A172 (cell line): ENCODE results near the gene SLC8A2. TPM values are rescaled to one million over a fixed set of nuclear protein-coding genes. Genes with fewer than 3 reads are reported as not detected.
"Not testable (repeated sequence)": the region's sequence is repeated elsewhere in the genome, so short reads cannot be mapped to it uniquely, and the experiment has no call there.

Source experiments
- DNase-seq: peaks from one replicate; pipeline ENCODE4 v3.0.0-alpha.2; 2015; ENCODE audit warnings: low spot score
- total RNA-seq: library from RNA; depleted of rRNA; stranded (reverse); fragments of >200 nt; shearing (Covaris generic); gene quantifications from 2 replicates; pipeline ENCODE4 v1.2.3, GENCODE V29; 2014

Gene SLC8A2
- total RNA-seq, 1 experiment from 2014 or later, result not detected

DNA sequence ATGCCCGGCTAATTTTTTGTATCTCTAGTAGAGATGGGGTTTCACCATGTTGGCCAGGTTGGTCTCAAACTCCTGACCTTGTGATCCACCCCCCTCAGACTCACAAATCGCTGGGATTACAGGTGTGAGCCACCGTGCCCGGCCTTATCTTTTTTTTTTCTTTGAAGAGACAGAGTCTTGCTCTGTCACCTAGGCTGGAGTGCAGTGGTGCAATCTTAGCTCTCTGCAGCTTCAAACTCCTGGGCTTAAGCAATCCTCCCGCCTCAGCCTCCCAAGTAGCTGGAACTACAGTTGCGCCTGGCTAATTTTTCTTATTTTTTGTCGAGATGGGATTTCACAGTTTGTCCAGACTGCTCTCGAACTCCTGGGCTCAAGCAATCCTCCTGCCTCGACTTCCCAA lies 60.0 kb downstream of the SLC8A2 start:
- not testable (repeated sequence) for DNase-seq

DNA sequence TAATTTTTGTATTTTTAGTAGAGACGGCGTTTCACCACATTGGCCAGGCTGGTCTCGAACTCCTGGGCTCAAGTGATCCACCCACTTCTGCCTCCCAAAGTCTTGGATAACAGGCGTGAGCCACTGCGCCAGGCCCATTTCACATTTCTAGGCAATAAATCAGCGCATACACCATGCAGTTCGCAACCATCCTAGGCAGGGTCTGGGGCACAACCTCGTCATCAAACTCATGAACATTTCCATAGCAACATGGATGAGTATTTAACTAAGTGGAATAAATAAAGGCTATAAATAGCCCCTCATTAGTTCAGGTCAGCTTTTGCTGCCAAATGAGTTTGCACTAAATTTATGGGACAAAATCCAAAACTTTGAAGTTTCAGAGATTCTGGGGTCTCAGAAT lies 60.6 kb downstream of the SLC8A2 start:
- DNase-seq, result no peak

DNA sequence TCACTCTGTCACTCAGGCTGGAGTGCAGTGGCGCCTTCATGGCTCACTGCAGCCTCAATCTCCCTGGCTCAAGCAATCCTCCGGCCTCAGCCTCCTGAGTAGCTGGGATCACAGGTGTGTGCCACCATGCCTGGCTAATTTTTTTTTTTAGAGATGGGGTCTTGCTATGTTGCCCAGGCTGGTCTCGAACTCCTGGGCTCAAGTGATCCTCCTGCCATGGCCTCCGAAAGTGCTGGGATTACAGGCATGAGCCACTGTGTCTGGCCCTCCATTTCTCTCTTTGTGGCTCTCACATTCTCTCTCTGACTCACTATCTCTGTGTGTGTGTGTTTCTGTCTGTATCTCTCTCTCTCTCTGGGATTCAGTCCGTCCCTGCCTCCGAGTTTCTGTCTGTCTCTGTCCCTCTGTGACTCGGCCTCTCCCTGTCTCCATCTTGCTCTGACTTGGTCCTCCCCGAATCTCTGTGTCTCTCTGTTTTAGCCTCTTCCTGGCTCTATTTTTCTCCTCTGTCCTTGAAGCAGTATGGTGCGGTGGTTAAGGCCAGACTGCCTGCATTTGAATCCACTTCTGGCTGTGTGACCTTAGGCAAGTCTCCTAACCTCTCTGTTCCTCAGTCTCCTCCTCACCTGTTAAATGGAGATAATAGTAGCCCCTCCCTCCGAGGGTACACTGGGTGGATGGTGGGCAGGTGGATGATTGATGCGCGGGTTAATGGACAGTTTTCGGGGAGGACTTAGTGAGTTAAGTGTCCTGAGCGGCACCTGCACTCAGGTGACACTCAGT lies 63.3 kb downstream of the SLC8A2 start:
- no peak for DNase-seq

DNA sequence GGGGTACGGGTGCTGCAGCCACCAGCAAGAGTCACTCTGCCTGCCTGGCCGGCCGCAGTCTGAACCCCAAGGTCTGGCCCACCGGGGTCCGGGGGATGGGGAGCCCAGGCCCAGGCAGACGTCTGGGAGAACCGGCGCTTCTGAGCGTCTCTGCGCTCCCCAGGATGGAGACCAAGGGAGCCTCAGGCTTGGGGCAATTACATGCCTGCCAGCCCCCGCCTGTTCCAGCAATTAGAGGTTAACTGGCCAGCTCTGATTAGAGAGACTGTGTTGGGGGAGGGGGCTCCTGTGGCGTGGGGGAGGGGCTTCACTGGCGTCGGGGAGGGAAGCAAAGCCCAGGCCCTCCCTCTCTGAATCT lies 64.3 kb downstream of the SLC8A2 start:
- no peak for DNase-seq

DNA sequence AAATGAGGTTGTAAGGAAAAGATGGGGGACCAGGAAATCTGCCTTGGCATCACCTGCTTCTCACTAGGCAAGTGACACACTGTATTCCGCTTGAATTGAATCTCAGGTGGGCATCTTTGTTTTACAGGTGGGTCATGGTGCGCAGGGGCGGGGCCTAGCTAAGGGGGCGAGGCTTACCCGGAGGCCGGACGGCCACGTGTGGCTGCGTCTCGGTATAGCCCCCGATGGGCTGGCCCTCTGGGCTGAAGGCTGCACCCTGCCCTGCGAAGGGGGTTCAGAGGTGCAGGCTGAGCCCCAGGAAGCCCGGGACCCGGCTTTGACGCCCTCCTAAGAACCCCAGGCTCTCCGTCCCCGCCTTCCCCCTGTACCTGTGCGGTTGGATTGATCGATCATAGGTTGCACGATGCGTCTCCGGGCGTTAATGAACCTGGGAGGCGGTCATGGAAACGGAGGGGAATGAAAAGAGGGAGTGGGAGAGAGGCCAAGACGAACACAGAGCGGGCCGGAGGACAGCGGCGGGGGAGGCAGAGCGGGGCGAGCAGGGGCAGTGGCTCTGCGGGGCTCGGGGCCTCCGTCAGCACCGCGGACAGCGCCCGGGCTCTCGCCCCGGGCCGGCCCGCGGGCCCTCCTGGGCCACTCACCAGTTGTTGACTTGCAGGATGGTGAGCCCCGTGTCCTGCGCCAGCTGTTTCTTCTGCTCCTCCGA lies 64.8 kb downstream of the SLC8A2 start:
- no peak for DNase-seq

DNA sequence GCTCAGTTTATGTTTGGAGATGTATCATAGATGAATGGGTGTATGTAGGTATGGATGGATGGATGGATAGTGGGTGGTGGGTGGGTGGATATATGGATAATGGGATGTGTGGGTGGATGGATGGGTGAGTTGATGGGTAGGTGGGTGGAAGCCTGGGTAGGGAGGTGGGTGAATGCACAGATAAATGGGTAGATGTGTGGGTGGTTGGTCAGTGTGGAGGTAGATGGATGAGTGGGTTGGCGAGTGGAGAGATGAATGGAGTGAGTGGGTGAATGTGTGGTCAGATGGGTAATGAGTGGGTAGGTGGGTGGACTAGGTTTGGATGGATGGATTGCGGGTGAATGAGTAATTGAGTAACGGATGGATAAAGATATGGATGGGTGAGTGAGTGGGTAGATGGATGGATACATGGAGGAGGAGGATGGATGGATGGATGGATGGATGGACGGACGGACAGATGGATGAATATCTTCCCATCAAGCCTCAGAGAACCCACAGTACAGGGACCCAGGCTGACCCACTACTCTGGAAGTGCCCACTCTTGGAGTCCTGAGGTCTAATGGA lies 65.8 kb downstream of the SLC8A2 start:
- no peak for DNase-seq

DNA sequence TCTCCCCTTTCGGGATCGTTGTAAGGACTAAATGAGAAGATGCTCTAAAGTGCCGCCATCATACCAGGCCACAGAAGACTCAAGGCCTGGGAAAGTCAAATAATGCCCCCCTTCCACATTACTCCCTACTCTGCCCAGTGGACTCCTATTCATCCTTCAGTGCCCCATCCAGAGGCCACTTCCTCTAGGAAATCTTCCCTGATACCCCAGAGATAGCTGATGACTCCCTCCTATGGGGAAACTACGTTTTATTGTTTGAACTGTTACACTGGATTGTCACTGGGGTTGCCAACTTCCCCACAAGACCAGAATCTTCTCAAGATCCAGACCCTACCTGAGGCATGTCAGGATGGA lies 66.5 kb downstream of the SLC8A2 start:
- no peak for DNase-seq

DNA sequence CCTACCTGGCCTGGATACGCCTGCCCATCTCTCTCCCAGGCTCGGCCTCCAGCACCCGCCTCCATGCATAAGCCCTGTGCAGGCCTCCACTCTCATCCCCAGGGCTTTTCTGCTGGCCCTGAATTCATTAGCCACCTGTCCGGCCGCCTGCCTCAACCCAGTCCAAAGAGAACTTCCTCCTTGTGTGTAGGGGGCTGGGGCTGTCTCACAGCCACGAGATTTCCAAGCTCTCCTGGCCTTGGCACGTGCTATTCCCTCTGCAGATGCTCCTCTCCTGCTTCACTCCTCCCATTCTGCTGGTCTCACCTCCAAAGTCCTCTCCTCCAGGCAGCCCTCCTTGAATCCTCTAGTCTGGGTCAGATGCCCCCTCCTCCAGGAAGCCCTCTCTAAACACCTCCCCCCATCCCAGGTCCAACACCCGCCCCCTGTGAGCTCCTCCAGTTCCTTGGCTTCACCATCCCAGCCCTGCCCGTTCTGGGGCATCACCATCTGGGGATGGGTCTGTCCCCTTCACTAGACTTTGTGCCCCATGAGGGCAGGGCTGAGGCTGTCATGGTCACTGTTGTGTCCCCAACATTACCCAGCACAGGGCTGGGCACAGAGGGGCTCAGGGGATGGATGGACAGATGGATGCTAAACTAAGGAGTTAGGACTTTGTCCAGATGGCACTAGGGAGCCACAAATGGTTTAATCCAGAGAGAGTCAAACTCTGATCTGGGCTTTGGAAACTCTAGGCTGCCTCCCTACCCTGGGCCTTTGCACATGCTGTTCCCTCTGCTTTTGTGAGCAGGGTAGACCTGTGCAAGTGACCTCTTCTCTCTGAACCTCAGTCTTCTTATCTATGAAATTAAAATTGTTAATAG lies 67.1 kb downstream of the SLC8A2 start:
- DNase-seq, result no peak

DNA sequence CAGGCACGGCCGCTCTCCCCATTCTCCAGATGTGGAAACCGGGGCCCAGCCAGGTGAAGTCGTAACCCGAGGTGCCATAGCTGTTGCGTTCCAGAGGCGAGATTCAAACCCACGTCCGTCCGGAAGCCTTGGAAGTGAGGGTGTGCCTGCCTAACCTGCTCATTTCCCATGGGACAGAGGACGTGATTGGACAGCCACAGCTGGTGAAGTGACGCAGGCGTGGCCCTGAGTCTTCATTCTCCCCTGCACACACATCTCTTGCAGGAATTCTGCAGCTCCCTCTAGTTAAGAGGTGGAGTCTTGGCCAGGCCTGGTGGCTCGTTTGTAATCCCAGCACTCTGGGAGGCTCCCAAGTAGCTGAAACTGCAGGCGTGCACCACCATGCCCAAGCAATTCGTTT lies 69.2 kb downstream of the SLC8A2 start:
- DNase-seq, result no peak

DNA sequence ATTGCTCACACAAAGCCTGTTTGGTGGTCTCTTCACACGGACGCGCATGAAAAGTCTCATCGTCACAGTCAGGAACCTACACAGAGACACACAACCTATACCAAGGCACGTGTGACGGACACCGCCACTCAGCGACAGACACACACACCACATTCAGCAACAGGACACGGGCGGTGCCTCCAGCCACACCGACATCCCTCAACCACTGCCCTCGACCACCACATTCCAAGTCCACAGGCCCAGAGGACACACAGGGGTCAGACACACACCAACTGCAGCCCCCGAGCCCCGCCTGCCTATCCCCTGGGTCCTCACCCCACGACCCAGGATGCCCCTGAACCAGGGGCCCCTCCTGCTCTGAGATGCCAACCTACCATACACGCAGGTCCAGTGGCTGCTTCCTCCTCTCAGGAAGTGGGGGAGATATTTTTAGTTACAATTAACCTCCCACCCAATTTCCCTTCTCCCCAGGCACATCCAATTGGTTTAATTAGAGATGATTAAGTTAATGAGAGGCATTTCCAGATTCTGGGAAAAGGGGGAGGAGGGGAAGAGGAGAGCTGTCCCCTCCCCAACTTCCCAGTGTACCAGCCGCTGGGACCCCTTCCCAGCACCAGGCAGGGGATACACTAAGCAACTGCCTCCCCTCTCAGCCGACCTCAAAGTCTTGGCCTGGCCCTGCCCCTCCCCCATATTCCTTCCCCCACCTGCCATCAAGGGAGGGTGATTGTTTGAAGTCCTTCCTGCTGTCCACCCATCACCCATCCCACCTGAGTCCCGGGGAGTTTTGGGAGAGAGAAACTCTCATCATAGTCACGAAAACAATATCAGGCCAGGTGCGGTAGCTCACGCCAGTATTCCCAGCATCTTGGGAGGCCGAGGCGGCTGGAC lies 72.7 kb downstream of the SLC8A2 start:
- DNase-seq, result no peak

DNA sequence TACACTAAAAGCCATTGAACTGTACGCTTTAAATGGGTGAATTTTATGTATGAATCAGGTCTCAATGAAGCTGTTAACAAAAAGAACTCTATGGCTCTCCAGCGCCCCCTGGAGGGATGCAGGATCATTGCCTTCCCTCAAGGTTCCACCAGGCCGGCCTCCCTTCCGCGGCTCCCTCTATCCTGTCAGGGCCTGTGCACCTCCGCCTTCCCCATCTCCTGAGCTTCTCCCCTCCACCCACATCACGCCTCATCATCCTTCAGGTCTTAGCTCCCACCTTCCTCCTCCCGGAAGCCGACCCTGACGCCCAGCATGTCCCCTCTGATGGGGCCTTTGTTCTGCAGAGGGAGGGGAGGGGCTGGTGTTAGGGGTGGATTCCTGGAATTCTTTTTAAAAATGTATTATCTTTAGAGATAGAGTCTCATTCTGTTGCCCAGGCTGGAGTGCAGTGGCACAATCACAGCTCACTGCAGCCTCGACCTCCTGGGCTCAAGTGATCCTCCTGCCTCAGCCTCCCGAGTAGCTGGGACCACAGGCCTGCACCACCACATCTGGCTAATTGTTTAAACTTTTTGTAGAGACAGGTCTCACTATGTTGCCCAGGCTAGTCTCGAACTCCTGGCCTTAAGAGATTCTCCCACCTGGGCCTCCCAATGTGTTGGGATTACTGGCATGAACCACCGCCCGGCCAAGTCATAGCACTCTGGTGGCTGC lies 80.0 kb downstream of the SLC8A2 start:
- peak; percentile 62 for DNase-seq

DNA sequence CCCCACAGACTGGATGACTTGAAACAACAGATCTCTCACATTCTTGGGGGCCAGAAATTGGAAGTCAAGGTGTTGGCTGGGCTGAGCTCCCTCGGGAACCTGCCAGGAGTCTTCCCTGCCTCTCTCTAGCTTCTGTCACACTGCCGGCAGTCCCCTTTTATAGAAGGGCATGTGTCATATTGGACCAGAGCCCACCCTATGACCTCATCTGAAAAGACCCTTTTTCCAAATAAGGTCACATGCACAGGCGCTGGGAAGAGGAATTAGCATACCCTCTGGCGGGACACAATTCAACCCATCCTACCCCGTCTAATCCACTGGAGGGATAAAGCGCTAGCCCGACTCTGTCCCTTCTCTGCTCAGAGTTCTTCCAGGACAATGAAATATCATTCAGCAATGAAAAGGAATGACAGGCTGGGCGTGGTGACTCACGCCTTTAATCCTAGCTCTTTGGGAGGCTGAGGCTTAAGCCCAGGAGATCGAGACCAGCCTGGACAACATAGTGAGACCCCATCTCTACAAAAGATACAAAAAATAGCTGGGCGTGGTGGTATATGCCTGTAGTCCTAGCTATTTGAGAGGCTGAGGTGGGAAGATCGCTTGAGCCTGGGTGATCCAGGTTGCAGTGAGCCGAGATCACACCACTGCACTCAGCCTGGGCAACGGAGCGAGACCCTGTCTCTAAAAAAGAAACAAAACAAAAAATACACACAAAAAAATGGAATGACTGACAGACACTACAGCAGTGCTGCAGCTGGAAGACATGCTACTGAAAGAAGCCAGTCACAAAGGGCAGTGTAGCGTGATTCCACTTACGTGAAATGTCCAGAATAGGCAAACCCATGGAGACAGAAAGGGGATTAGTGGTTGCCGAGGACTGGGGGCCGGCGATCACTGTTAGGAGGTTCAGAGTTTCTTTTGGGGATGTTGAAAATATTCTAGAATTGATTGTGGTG lies 80.9 kb downstream of the SLC8A2 start:
- no peak for DNase-seq

DNA sequence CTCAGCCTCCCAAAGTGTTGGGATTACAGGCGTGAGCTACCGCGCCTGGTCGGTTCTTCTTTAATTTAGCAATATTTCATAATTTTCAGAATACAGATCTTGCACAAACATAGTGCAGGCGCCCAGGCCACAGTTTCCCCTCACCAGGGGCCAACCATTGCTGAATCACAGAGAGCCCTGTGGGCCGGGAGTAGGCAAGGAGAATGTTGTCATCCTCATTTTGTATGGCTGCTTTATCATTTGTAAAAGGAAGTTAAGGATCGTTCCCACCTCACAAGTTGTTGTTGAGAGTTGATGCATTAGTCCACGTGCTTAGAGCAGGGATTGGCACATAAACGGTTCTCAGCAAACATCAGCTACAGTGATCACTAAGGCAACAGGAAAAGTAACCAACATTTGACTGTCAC lies 82.5 kb downstream of the SLC8A2 start:
- no peak for DNase-seq

DNA sequence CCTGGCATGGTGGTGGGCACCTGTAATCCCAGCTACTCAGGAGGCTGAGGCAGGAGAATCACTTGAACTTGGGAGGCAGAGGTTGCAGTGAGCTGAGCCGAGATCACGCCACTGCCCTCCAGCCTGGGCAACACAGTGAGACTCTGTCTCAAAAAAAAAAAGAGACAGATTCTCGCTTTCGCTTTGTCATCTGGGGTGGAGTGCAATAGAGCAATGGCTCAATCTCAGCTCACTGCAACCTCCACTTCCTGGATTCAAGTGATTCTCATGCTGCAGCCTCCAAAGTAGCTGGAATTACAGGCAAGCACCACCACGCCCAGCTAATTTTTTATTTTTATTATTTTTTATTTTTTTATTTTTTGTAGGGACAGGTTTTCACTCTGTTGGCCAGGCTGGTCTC lies 83.0 kb downstream of the SLC8A2 start:
- not testable (repeated sequence) for DNase-seq

DNA sequence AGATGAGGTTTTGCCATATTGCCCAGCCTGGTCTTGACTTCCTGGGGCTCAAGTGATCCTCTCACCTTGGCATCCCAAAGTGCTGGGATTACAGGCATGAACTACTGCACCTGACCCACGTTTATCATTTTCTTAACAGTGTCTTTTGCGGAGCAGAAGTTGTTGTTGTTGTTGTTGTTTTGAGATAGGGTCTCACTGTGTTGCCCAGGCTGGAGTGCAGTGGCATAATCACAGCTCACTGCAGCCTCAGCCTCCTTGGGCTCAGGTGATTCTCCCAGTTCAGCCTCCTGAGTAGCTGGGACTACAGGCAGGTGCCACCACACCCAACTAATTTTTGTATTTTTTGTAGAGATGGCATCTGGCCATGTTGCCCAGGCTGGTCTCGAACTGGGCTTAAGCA lies 84.1 kb downstream of the SLC8A2 start:
- DNase-seq, result not testable (repeated sequence)

DNA sequence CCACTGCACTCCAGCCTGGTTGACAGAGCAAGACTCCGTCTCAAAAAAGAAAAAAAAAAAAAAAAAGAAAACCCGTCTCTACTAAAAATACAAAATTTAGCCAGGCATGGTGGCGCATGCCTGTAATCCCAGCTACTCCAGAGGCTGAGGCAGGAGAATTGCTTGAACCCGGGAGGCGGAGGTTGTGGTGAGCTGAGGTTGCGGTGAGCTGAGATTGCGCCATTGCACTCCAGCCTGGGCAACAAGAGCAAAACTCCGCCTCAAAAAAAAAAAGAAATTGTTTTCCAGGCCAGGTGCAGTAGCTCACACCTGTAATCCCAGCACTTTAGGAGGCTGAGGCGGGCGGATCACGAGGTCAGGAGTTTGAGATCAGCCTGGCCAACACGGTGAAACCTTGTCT lies 85.1 kb downstream of the SLC8A2 start:
- DNase-seq, result not testable (repeated sequence)

DNA sequence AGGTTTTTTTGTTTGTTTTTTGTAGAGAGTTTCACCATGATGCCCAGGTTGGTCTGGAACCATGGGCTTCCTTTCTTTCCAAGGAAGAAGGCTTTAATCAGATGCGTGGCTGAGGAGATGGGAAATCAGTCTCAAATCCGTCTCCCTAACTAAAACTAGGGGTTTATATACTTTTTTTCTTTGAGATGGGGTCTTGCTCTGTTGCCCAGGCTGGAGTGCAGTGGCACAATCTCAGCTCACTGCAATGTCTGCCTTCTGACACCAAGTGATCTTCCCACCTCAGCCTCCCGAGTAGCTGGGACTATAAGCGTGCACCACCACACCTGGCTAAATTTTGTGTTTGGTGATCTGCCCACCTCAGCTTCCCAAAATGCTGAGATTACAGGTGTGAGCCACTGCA lies 87.2 kb downstream of the SLC8A2 start:
- not testable (repeated sequence) for DNase-seq

DNA sequence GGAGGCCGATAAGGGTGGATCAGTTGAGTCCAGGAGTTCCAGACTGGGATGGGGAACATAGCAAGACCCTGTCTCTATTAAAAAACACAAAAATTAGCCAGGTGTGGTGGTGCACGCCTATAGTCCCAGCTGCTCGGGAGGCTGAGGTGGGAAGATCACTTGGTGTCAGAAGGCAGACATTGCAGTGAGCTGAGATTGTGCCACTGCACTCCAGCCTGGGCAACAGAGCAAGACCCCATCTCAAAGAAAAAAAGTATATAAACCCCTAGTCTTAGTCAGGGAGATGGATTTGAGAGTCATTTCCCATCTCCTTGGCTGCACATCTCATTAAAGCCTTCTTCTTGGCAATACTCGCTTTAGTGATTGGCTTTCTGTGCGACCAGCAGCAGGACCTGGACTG lies 87.8 kb downstream of the SLC8A2 start:
- not testable (repeated sequence) for DNase-seq

DNA sequence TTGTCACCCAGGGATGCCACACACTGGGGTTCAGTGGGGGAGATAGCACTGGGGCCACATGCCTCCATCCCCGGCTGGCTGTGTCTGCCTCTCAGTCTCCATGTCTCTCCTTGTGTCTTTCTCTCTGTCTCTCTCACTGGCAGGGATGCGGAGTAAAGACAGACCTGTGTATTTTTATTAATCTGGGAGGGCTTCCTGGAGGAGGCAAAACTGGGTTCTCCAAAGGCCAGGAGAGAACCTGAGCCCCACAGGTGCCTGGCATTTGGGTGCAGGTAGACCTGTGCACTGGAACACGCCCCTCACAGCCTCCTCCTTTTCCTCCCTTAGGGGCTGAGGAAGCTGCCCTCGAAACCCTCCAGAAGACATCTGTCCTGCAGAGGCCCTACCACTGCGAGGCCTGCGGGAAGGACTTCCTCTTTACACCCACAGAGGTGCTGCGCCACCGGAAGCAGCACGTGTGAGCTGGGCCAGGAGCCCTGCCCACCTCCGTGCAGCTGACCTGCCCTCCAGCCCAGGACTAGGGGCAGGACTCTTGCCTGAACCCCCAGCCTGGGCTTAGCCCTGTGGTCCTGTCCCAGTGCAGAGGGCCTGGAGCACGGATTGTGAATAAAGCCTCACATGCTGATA lies 89.9 kb downstream of the SLC8A2 start:
- DNase-seq, result no peak
